ENCODE measurements around the gene OR56B1.

The OR56B1 gene

GRCh38 chr11:5737091-5737490 is 843 bp downstream of the OR56B1 start:
- DNase-seq, result no peak

DNA sequence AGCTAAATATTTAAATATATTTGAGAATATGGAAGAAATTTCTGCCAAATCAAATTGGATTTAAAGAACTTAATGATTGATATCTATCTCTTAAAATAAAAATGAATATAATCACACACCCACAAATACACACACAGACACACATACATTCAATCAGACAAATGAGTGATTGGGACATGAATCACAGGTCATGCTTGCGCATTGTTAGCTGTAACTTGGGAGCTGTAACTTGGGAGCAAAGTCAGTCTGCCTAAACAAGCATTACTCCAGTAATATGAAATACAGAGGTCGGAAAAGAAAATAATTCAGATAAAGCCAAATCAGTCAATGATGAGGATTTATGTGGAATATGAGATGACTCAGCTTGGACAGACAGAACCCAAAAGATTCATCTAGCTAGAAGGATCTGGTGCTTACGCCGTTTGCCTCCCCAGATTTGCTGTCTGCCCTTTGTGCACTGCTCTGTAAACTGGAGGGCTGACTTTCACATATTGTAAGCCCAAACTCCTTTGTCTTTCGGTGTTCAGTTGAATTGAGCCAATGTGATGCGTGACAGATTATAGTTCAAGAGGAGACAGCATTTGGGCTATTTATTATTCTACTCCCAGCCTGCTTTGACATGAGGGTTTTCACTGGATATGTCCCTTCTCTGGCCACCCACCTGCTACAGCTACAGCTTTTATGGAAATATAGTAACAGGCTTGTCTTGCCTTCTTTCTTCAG is 1.6 kb downstream of the OR56B1 start:
- DNase-seq, result no peak

DNA sequence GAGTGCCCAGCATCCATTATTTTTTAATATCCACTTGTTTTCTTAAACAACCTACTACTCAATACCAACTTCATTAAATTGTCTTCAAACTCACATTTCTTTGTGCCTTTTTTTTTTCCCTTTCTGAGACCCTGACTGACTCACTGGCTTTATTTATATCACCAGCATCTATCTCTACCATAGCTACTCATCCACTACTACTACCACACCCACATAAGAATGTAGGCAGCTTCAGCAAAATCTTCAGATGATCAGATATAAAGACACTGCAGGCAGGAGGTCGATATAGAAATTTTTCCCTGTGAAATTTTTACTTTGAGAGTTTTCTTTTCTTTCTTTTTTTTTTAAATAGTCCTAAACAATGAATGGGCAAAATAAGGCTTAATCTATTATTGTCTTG is 2.2 kb downstream of the OR56B1 start:
- no peak for DNase-seq

GRCh38 chr11:5746614-5747013 is 10.4 kb downstream of the OR56B1 start:
- no peak for DNase-seq

DNA sequence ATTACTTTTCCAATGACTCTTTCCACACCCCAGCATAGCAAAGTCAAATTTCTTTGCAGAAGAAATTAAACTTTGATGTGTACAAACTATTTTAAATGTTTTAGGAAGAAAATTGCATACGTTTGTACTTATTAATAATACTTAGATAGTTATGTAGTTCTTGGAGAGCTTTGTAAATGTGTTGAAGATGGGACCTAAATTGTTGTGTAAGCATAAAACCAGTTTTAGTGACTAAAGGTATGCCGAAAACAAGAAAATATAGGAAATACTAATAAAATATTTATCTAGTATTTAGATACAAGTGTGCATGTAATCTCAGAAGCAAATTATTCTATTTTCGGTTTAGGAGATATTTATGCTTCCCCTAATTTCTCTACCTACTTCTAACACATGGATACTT is 13.6 kb downstream of the OR56B1 start:
- no peak for DNase-seq

DNA sequence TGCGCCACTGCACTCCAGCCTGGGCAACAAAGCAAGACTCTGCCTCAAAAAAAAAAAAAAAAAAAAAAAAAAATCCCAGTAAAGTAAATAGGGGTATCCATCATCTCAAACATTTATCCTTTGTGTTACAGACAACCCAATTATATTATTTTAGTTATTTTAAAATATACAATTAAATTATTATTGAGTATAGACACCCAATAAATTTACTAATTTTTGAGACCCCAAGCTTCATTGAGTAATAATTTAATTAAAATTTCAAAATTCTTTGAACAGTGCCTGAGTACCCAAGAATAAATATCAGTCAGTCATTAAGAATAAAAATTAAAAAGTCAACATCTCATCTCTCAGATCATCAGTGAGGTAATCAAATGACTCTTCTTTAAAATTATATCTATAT is 17.7 kb downstream of the OR56B1 start, which contains the start of gene OR52N4:
TSS of gene OR52N4 (plus strand) at position 301 of the 400 bp plus-strand sequence. CDS start 498 bp downstream, outside the sequence.
- DNase-seq, result no peak

GRCh38 chr11:5767056-5767455 is 30.8 kb downstream of the OR56B1 start:
- no peak for DNase-seq

DNA sequence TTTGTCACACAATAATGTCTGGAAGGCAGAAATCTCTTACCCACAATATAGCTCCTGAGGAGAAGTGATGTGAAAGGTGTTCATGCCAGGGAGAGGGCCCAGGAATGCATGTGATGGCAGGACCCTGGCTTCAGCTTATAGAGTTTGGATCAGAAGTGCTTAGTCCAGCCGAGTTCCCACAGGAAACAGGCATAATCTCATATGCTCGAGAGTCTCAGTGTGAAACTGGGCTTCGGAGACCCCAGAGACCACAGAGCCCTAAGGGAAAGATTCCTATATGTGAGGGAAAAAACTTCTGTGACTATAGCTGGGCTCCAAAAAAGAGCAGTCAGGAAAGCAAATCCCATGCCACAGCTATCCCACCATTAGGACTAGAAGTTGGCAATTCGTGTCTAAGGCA is 47.0 kb downstream of the OR56B1 start, which contains the start of gene OR52N5:
TSS of gene OR52N5 (minus strand) at position 101 of the 400 bp plus-strand sequence. CDS start 4,721 bp downstream, outside the sequence.
- no peak for DNase-seq

All from T-helper 1 cell (primary cell).